GM21390 (cell line): ENCODE results near the gene VPREB1.
"Not testable (repeated sequence)": the region's sequence is repeated elsewhere in the genome, so short reads cannot be mapped to it uniquely, and the experiment has no call there.

ENCODE experiments used
- ATAC-seq: cut with Tn5 transposase; IDR thresholded peaks from one replicate; pipeline ENCODE4 v1.9.1; 2021; ENCODE audit not compliant: unreplicated experiment

The VPREB1 gene, protein sequence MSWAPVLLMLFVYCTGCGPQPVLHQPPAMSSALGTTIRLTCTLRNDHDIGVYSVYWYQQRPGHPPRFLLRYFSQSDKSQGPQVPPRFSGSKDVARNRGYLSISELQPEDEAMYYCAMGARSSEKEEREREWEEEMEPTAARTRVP

GRCh38 chr22:22244316-22245250 is at the start of gene VPREB1:
Gene VPREB1 (plus strand): TSS chr22:22244786. CDS start chr22:22244814, 28 bp downstream.
- no peak for ATAC-seq

GRCh38 chr22:22194931-22195264 is 49.7 kb upstream of the VPREB1 start:
- no peak for ATAC-seq

- ATAC-seq: peak; percentile 72
Measured at GRCh38 chr22:22195265-22196017, 49.1 kb upstream of the VPREB1 start.

GRCh38 chr22:22196018-22196533 is 48.5 kb upstream of the VPREB1 start:
- ATAC-seq: peak; percentile 76

GRCh38 chr22:22196833-22197477 is 47.6 kb upstream of the VPREB1 start:
- ATAC-seq: no peak

GRCh38 chr22:22197993-22198402 is 46.6 kb upstream of the VPREB1 start:
- no peak for ATAC-seq

- ATAC-seq: no peak
Measured at GRCh38 chr22:22198751-22199150, 45.8 kb upstream of the VPREB1 start.

DNA sequence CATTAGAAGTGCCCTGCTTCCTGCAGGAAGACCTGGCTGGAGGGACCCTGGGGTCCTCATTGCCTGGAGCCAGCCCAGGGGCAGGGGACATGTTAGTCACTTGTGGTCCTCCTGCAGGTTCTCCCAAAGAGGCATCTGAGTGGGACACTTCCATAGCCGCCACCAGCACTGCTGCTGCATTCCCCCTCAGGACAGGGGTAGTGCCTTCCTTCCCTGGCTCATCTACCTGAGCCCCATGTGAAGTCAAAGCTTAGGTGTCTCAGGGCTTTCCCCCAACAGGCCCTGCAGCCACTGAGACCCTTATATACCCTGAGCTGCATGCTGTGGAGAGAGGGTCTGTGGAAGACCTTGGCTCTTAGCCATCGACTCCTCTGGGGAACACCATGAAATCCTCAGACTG is 45.0 kb upstream of the VPREB1 start:
- no peak for ATAC-seq

GRCh38 chr22:22200569-22201184 is 43.9 kb upstream of the VPREB1 start:
- ATAC-seq: no peak

- ATAC-seq: no peak
Measured at GRCh38 chr22:22201185-22201929, 43.2 kb upstream of the VPREB1 start.

- ATAC-seq: no peak
Measured at GRCh38 chr22:22201930-22202343, 42.6 kb upstream of the VPREB1 start.

DNA sequence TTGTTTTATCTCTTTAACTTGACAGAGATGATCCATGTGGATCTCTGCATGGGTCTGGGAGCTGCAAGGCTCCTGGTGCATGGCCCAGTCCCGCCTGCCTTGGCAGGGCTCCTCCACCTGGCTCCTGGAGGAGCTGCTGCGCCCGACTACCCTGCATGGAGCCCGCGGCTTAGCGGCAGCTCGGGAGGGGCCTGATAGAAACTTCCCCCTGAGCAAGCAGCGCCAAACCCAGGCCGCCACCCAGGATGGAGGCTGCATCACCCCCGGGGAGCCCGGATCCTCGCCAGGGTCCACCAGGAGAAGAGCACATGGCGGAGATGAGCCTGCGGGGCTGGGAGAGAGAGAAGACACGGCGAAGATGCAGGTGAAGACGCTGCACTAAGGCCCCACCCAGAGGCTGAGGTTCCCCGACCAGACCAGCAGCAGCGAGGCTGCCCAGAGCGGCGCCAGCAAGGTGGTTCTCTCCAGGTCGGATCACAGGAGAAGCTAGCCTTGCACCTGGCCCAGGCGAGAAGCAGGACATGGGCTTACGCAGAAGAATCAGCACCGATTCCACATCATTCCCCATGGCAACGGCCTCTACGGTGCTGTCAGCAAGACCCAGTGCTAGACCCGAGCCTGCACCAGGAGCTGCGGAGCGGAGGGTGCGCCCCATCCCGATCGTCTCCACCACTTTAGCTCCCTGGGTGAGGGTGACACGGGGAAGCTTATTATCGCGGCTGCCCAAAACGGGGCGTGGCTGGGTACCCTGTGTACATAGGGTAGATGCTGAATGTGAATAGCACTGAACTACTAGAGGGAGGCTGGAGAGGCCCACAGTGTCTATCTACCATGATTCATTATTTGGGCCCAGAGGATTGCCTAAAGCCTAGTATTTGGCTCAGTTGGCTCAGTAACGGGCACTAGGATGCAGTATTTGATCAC is 41.3 kb upstream of the VPREB1 start:
- no peak for ATAC-seq

DNA sequence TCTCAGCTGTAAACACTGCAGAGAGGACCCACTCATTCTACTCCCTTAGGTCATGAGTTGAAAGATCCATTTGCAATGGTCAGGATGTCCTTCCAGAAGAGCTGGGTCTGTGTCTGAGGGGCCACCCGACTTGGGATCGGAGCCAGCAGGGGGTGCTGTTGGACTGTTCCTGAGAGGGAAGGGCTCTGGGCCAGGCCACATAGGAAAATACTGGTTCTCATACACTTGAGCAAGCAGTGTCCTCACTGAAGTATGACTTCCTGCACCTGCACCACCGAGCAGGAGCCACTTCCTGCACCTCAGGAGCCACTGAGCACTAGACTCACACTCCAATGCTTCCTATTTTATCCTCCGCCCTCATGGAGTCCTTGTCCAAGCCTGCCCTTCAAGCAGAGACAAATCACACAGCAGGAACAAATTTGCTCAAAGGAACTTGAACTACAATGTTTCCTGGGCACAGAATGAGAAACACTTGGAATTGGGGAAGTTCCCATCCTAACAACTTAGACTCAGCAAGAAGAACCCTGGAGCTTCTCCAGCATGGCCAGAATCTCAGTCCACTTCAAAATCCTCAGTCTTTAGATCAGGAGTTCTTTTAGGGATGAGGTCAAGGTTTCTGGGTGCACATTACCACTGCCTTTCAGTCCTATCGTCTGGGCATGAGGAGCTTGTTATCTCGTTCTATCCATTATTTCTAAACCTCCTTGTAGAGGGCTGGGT is 36.6 kb upstream of the VPREB1 start:
- ATAC-seq: peak; percentile 72

GRCh38 chr22:22208652-22209051 is 35.9 kb upstream of the VPREB1 start:
- ATAC-seq: no peak

- not testable (repeated sequence) for ATAC-seq
Measured at GRCh38 chr22:22209080-22209640, 35.4 kb upstream of the VPREB1 start.

- ATAC-seq: no peak
Measured at GRCh38 chr22:22210375-22210774, 34.2 kb upstream of the VPREB1 start.

GRCh38 chr22:22210889-22211833 is 33.4 kb upstream of the VPREB1 start:
- ATAC-seq: no peak
